Measurements from ENCODE around the gene PKNOX2. TPM values are rescaled to one million over a fixed set of nuclear protein-coding genes. Genes with fewer than 3 reads are reported as not detected.

Gene PKNOX2
- total RNA-seq, 6 experiments from 2014 or later, result 0.10 TPM; not detected in 5

DNA sequence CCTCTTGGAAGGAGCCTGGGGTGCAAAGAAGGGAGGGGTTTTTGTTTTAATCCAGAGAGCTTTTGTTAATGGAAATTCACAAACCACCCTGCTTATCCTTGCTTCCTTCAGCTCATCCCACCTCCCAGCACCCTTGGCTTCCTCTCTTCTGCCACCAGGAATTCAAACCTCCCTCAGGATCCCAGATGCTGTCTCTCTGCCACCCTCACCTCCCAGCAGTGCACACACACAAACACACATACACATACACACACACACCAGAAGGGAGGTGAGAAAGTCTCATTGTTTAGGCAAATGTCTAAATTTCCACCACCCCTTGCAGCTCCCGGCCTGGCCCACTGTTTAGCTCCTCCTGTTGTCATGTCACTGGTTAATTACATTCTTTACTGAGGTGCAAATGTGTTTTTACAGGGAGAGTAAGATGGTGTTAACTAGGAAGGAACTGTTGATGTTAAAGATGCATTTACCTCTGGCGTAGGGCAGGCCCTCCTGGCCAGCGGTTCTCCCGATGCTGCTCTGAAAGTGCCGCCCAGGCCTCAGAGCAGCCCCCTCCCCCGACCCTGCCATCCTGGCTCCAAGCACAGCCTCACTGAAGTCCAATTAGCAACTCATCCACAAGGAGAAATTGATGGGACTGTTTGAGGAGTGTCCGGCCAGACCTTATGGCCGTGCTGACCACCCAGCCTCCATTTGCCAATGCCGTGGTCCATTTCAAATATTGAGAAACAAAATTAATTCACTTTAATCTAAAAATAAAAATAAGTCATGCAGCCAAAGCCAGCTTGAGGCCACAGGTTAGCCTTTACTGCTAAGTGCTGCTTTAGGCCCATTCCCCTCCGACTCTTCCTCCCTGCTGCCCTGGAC is 166.1 kb downstream of the PKNOX2 start:
- Mint-ChIP-seq H3K4me1 (ENCODE audit: low read depth) (no peaks in the 10 kb centered on the region), H3K4me3 (no peak overlapping the region), H3K27ac (no peak overlapping the region), H3K36me3 (ENCODE audit: low read depth) (no peaks in the 10 kb centered on the region), H3K9me3 (no peaks in the 10 kb centered on the region), H3K27me3 (ENCODE audit: insufficient read depth) (peaks cover 53% of the 10 kb centered on the region)
- no peak for DNase-seq
- TF ChIP-seq, protein P1, sequence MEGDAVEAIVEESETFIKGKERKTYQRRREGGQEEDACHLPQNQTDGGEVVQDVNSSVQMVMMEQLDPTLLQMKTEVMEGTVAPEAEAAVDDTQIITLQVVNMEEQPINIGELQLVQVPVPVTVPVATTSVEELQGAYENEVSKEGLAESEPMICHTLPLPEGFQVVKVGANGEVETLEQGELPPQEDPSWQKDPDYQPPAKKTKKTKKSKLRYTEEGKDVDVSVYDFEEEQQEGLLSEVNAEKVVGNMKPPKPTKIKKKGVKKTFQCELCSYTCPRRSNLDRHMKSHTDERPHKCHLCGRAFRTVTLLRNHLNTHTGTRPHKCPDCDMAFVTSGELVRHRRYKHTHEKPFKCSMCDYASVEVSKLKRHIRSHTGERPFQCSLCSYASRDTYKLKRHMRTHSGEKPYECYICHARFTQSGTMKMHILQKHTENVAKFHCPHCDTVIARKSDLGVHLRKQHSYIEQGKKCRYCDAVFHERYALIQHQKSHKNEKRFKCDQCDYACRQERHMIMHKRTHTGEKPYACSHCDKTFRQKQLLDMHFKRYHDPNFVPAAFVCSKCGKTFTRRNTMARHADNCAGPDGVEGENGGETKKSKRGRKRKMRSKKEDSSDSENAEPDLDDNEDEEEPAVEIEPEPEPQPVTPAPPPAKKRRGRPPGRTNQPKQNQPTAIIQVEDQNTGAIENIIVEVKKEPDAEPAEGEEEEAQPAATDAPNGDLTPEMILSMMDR (IDR thresholded peaks at IDR 0.05), result no peak

DNA sequence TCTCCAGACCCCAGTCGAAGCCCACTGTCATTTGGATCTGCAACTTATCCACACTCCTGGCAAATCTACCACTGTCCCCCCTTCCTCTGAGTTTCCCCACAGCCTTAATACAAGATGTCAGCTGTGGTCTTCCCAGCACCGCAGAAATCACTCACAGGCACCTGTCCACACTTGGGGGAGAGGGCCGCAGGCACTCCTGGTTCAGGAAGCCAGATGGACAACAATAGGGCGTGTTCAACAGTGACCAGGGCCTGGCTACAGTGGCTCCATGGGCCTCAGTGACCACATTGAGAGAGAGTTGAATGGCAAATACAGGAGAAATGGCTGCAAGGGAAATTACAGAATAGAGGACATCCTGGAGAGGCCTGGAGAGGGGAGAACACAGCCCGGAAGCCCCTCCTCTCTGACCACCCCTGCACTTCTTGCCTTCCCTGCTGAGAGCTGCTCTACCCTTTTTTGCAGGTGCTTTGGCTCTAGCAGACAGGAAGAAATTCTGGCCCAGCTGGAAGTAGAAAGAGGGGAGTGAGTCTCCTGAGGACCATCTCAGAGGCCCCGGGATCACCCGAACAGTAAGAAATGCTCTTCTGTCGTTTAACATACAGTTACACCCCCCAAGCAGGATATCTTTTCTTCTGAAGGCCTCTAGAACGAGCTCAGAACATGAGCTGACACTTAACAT is 166.9 kb downstream of the PKNOX2 start:
- Mint-ChIP-seq H3K4me1 (ENCODE audit: low read depth) (no peaks in the 10 kb centered on the region), H3K27ac (no peak overlapping the region), H3K36me3 (ENCODE audit: low read depth) (no peaks in the 10 kb centered on the region), H3K9me3 (no peaks in the 10 kb centered on the region), H3K27me3 (ENCODE audit: insufficient read depth) (peaks cover 46% of the 10 kb centered on the region), H3K4me3 (no peak overlapping the region)
- no peak for DNase-seq
- TF ChIP-seq, protein P1 (IDR thresholded peaks at IDR 0.05), result no peak

DNA sequence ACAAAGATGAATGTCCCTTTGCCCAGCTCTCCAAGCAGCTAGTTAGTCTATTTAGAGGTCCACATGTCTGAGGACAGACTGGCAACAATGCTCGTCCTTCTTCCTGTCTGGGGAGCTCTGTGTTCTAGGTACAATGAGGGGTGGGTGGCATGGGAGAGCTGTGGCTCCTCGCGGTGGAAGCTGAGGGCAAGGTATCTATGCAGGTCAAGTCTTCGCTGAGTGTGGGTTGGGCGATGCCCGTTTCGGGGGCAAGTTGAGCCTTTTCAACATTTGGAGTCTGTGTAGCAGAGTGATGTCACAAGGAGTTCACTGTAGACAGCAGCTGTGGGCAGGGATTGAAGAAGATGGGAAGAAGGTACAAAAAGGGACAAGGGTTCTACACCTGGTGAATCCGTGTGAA is 168.3 kb downstream of the PKNOX2 start:
- no peaks in the 10 kb centered on the region for H3K9me3 Mint-ChIP-seq

DNA sequence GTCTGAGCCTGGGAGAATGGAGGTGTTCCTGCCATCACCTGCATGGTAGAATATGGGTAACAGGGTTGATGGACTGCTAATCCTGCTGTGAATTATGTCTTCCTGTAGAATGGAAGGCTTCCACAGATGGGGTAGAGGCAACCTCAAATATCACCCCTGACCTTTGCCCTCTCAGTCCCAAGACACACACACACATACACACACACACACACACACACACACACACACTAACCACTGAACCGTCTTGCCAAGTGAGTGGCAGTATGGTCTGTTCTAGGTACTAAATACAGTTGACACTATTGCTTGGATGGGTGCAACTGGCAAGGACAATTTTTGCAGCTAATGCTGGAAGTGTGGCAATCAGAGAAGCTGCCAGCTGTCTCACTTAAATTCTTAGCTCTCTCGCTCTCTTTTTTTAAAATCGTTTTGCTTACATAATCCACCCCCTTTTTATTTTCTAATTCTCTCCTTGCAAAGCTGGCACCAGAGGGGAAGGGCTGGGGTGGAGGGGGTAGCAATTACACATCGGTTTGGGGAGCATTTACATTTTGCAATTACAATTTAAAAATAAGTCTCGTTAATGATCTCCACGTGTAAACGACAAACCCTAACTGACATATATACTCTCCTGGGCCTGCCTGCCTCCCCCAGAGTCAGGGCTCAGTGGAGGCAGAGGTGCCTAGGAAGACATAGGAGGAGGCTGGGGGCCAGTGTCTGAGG is 169.0 kb downstream of the PKNOX2 start:
- TF ChIP-seq, protein P1 (IDR thresholded peaks at IDR 0.05), result no peak
- Mint-ChIP-seq H3K36me3 (ENCODE audit: low read depth) (no peaks in the 10 kb centered on the region), H3K4me1 (ENCODE audit: low read depth) (no peaks in the 10 kb centered on the region), H3K4me3 (no peak overlapping the region), H3K27ac (no peak overlapping the region), H3K9me3 (no peaks in the 10 kb centered on the region), H3K27me3 (ENCODE audit: insufficient read depth) (peaks cover 41% of the 10 kb centered on the region)
- no peak for DNase-seq

More for the DNA sequence above, 168.3 kb downstream of the PKNOX2 start:
- H3K27me3 Mint-ChIP-seq (ENCODE audit: insufficient read depth), result peaks cover 42% of the 10 kb centered on the region
- H3K4me3 Mint-ChIP-seq, result no peak overlapping the region
- H3K36me3 Mint-ChIP-seq (ENCODE audit: low read depth), result no peaks in the 10 kb centered on the region
- H3K4me1 Mint-ChIP-seq (ENCODE audit: low read depth), result no peaks in the 10 kb centered on the region
- TF ChIP-seq, protein P1 (IDR thresholded peaks at IDR 0.05), result no peak
- H3K27ac Mint-ChIP-seq, result no peak overlapping the region
- DNase-seq, result no peak

DNA sequence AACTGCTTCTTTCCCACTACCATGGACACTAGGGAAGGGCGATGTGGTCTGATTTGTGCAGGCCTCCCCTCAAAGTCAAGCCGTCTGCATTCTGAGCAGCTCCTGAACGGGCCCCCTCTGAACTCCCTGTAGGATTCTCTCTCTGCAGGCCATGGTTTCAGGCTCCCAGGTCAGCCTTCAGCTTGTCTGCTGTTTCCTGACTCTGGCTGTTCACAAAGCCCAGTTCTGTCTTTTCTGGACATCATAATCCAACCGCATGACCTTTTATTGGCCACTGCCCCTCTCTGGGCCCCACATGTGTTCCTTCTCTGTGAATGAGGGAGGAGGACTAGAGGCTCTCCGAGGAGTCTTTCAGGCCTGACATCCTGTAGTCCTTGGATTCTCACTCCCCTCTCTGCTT is 170.6 kb downstream of the PKNOX2 start:
- Mint-ChIP-seq H3K27ac (no peak overlapping the region), H3K4me1 (ENCODE audit: low read depth) (no peaks in the 10 kb centered on the region), H3K4me3 (no peak overlapping the region), H3K27me3 (ENCODE audit: insufficient read depth) (peaks cover 41% of the 10 kb centered on the region), H3K9me3 (no peaks in the 10 kb centered on the region), H3K36me3 (ENCODE audit: low read depth) (no peaks in the 10 kb centered on the region)
- TF ChIP-seq, protein P1 (IDR thresholded peaks at IDR 0.05), result no peak
- DNase-seq, result no peak

Data from HFFc6 (cell line).